CD4-positive, alpha-beta memory T cell (primary cell): ENCODE measurements around the gene FAM83B. TPM values are rescaled to one million over a fixed set of nuclear protein-coding genes. Genes with fewer than 3 reads are reported as not detected.

ENCODE experiments used
- CTCF ChIA-PET: fragments of 350-600 bp; sonication (Branson Sonifier 250); formaldehyde crosslinking; loops from one replicate; lab custom pipeline; 2021; ENCODE audit warnings: inconsistent platforms; ENCODE audit not compliant: partially characterized antibody; lab: Charles Lee
- POLR2A ChIA-PET: fragments of 350-600 bp; sonication (Branson Sonifier 250); formaldehyde crosslinking; loops from one replicate; lab custom pipeline; 2021; ENCODE audit not compliant: partially characterized antibody; lab: Charles Lee
- DNase-seq, 5 donors: peaks; one replicate each; pipeline versions ENCODE4 v3.0.0 to v3.0.0-alpha.2; 2020 to 2022; ENCODE audit warnings: mixed read lengths in 1 of 5
- H3K27ac ChIP-seq: one replicate; pipeline ENCODE4 v1.7.0; 2013; ENCODE audit warnings: low read depth, low read length
- H3K27me3 ChIP-seq: 2 replicates; pipeline ENCODE4 v1.7.0; 2013; ENCODE audit warnings: mild to moderate bottlenecking, low read length, moderate library complexity; ENCODE audit not compliant: insufficient read depth
- H3K36me3 ChIP-seq: 2 replicates; pipeline ENCODE4 v1.7.0; 2013; ENCODE audit warnings: mild to moderate bottlenecking, low read length, moderate library complexity; ENCODE audit not compliant: insufficient read depth
- H3K4me1 ChIP-seq: 2 replicates; pipeline ENCODE4 v1.7.0; 2013; ENCODE audit warnings: mild to moderate bottlenecking, low read length, moderate library complexity; ENCODE audit not compliant: insufficient read depth
- H3K4me3 ChIP-seq, 2 donors: one replicate each; pipeline ENCODE4 v1.7.0; 2013; ENCODE audit warnings: low read length in 2 of 2, mild to moderate bottlenecking in 1 of 2
- H3K9me3 ChIP-seq, 2 donors: one replicate each; pipeline ENCODE4 v1.7.0; 2013; ENCODE audit warnings: low read length in 2 of 2, control low read depth in 1 of 2; ENCODE audit not compliant: control insufficient read depth in 1 of 2
- H3K27ac Mint-ChIP-seq, 7 donors: one replicate each; pipeline ENCODE4 v1.8.0; 2020 to 2021; ENCODE audit warnings: mixed read lengths in 7 of 7, mild to moderate bottlenecking in 6 of 7, inconsistent platforms in 3 of 7, moderate library complexity in 3 of 7
- H3K27me3 Mint-ChIP-seq, 2 donors: one replicate each; pipeline ENCODE4 v1.8.0; 2020 to 2021; ENCODE audit warnings: mixed read lengths in 2 of 2
- H3K36me3 Mint-ChIP-seq, 2 donors: one replicate each; pipeline ENCODE4 v1.8.0; 2020 to 2021; ENCODE audit warnings: mixed read lengths in 2 of 2, inconsistent platforms in 1 of 2, mild to moderate bottlenecking in 1 of 2
- H3K4me1 Mint-ChIP-seq, 4 donors: one replicate each; pipeline ENCODE4 v1.8.0; 2020 to 2021; ENCODE audit warnings: mixed read lengths in 4 of 4, mild to moderate bottlenecking in 1 of 4
- H3K4me3 Mint-ChIP-seq, 8 donors: one replicate each; pipeline ENCODE4 v1.8.0; 2020 to 2021; ENCODE audit warnings: mixed read lengths in 8 of 8, mild to moderate bottlenecking in 7 of 8, moderate library complexity in 6 of 8, inconsistent platforms in 3 of 8
- H3K9me3 Mint-ChIP-seq, 8 donors: one replicate each; pipeline ENCODE4 v1.8.0; 2020 to 2021; ENCODE audit warnings: mixed read lengths in 8 of 8, mild to moderate bottlenecking in 5 of 8, inconsistent platforms in 3 of 8, moderate library complexity in 1 of 8
- intact Hi-C: fragments of 100-400 bp; cut with micrococcal nuclease; formaldehyde crosslinking; loops from one replicate; pipeline ENCODE4 v1.15.1; 2023
- polyA plus RNA-seq, 2 donors: library from polyadenylated mRNA; unstranded; fragments of 300-500 nt; fragmentation: Illumina TruSeq; gene quantifications; one replicate each; pipeline ENCODE4 v1.2.3, GENCODE V29; 2021
- total RNA-seq, 2 experiments: library from RNA; stranded (reverse); gene quantifications; one replicate each; pipeline ENCODE4 v1.2.3, GENCODE V29; 2021

FAM83B gene
- total and polyA plus RNA-seq, 4 experiments from 2014 or later: not detected

DNA sequence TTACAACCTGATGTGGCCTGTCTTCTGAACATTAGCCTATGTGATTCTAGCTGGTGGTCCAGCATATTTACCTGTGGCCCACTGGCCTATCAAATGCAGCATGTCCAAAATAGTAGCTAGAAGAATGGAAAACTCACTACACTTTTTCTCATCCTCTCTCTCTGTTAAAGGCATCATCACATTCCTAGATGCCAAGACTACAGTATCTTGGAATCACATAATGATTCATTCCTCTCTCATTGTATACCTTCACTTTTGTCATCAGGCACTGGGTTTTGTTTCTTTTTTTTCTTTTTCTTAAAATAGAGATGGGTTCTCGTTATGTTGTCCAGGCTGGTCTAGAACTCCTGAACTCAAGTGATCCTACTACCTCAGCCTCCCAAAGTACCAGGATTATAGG, 45.0 kb downstream of the FAM83B start:
- CTCF ChIA-PET: no interaction called here

DNA sequence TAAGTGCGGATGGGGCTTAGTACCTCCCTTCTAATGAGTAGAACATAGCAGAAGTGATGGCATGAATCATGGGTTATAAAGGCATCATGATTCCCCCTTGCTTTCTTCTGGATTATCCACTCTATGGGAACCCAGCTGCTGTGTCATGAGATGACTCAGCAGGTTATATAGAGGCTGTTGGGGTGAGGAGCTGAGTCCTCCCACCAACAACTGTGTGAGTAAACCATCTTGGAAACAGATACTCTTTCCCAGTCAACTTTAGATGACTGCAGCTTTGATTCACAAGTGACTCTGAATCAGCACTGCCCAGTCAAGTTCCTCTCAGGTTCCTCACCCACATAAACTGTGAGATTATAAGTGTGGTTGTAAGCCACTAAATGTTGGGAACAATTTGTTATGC, 46.3 kb downstream of the FAM83B start:
- intact Hi-C loops: no loop called here
- POLR2A ChIA-PET: no interaction called here
- CTCF ChIA-PET: no interaction called here
- Mint-ChIP-seq H3K4me3 (no peak overlapping the region), H3K9me3 (peaks cover 0 to 11% (median 6%) of the 10 kb centered on the region in 8 donors), H3K4me1 (no peaks in the 10 kb centered on the region), H3K27me3 (no peaks in the 10 kb centered on the region), H3K27ac (no peak overlapping the region), H3K36me3 (no peaks in the 10 kb centered on the region)
- Histone ChIP-seq H3K9me3 (no peaks in the 10 kb centered on the region), H3K4me3 (no peak overlapping the region), H3K27me3 (no peaks in the 10 kb centered on the region), H3K36me3 (no peaks in the 10 kb centered on the region), H3K27ac (no peak overlapping the region), H3K4me1 (no peaks in the 10 kb centered on the region)
- no peak for DNase-seq

More for the DNA sequence above, 45.0 kb downstream of the FAM83B start:
- POLR2A ChIA-PET: no interaction called here
- intact Hi-C loops: no loop called here
- Histone ChIP-seq H3K36me3 (no peaks in the 10 kb centered on the region), H3K27me3 (no peaks in the 10 kb centered on the region), H3K4me3 (no peak overlapping the region), H3K27ac (no peak overlapping the region), H3K4me1 (no peaks in the 10 kb centered on the region), H3K9me3 (no peaks in the 10 kb centered on the region)
- Mint-ChIP-seq H3K27ac (no peak overlapping the region), H3K36me3 (no peaks in the 10 kb centered on the region), H3K9me3 (peaks cover 0 to 11% (median 6%) of the 10 kb centered on the region in 8 donors), H3K4me3 (no peak overlapping the region), H3K4me1 (no peaks in the 10 kb centered on the region), H3K27me3 (no peaks in the 10 kb centered on the region)
- no peak for DNase-seq

GRCh38 chr6:54893818-54894217, 47.2 kb downstream of the FAM83B start:
- H3K4me3 Mint-ChIP-seq: no peak overlapping the region
- peaks cover 0 to 11% (median 6%) of the 10 kb centered on the region in 8 donors for H3K9me3 Mint-ChIP-seq
- POLR2A ChIA-PET: no interaction called here
- Histone ChIP-seq H3K36me3 (no peaks in the 10 kb centered on the region), H3K4me1 (no peaks in the 10 kb centered on the region), H3K4me3 (no peak overlapping the region), H3K27ac (no peak overlapping the region), H3K9me3 (no peaks in the 10 kb centered on the region), H3K27me3 (no peaks in the 10 kb centered on the region)
- CTCF ChIA-PET: no interaction called here
- H3K4me1 Mint-ChIP-seq: no peaks in the 10 kb centered on the region
- no peak for DNase-seq
- H3K27ac Mint-ChIP-seq: no peak overlapping the region
- intact Hi-C loops: no loop called here
- H3K36me3 Mint-ChIP-seq: no peaks in the 10 kb centered on the region
- no peaks in the 10 kb centered on the region for H3K27me3 Mint-ChIP-seq

GRCh38 chr6:54896302-54896701, 49.7 kb downstream of the FAM83B start:
- Histone ChIP-seq H3K4me3 (no peak overlapping the region), H3K4me1 (no peaks in the 10 kb centered on the region), H3K9me3 (no peaks in the 10 kb centered on the region), H3K27ac (no peak overlapping the region), H3K36me3 (no peaks in the 10 kb centered on the region), H3K27me3 (no peaks in the 10 kb centered on the region)
- Mint-ChIP-seq H3K36me3 (no peaks in the 10 kb centered on the region), H3K27me3 (no peaks in the 10 kb centered on the region), H3K4me3 (no peak overlapping the region), H3K9me3 (peaks cover 0 to 10% (median 2%) of the 10 kb centered on the region in 8 donors), H3K27ac (no peak overlapping the region), H3K4me1 (no peaks in the 10 kb centered on the region)
- intact Hi-C loops: no loop called here
- ChIA-PET POLR2A (no interaction called here), CTCF (no interaction called here)
- DNase-seq: no peak

DNA sequence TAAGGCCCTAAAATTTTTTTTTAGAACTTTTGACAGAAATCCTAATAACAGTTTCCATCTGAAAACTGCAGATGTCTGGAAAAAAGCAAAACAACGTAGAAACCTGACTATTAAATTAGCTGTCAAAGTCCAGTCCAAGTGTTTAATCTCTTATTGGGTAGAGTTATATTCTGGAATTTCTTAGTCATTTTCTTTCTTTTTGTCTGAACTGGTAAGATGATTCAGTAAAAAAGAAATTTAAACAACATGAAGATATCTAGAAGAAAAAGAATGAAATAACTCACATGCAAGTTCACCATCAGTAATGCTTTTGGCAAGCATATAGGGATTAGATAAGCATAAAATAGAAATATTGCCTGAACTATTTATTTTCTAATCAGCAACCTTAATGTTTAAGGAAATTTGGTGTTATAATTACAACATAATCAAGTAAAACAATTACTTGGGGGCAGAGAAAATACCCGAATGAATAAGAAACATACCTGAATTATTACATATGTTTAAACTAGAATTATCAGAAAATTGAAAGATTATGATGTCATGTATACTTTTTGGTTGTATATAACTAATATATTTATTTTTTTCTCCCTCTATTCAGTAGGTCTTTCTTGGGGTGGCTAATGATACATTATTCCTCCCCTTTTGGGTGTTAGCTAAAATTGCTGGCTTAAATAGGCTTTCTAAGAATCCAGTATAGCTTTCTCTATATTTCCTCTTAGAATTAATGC, 51.1 kb downstream of the FAM83B start:
- Mint-ChIP-seq H3K4me3 (no peak overlapping the region), H3K27me3 (no peaks in the 10 kb centered on the region), H3K9me3 (peaks cover 0 to 11% (median under 1%) of the 10 kb centered on the region in 8 donors), H3K4me1 (no peaks in the 10 kb centered on the region), H3K27ac (no peak overlapping the region), H3K36me3 (no peaks in the 10 kb centered on the region)
- no peaks in the 10 kb centered on the region for H3K9me3 ChIP-seq
- H3K27me3 ChIP-seq: no peaks in the 10 kb centered on the region
- no peak overlapping the region for H3K4me3 ChIP-seq
- H3K27ac ChIP-seq: no peak overlapping the region
- no peaks in the 10 kb centered on the region for H3K36me3 ChIP-seq
- intact Hi-C loops: no loop called here
- CTCF ChIA-PET: no interaction called here
- no peaks in the 10 kb centered on the region for H3K4me1 ChIP-seq
- POLR2A ChIA-PET: no interaction called here
- DNase-seq: no peak

GRCh38 chr6:54898767-54899166, 52.2 kb downstream of the FAM83B start:
- H3K27me3 Mint-ChIP-seq: no peaks in the 10 kb centered on the region
- no peak overlapping the region for H3K27ac Mint-ChIP-seq
- H3K36me3 Mint-ChIP-seq: no peaks in the 10 kb centered on the region
- H3K27ac ChIP-seq: no peak overlapping the region
- POLR2A ChIA-PET: no interaction called here
- no peak overlapping the region for H3K4me3 Mint-ChIP-seq
- no peak overlapping the region for H3K4me3 ChIP-seq
- intact Hi-C loops: no loop called here
- no peaks in the 10 kb centered on the region for H3K4me1 ChIP-seq
- H3K36me3 ChIP-seq: no peaks in the 10 kb centered on the region
- no peaks in the 10 kb centered on the region for H3K27me3 ChIP-seq
- H3K9me3 Mint-ChIP-seq: peaks cover 0 to 11% (median under 1%) of the 10 kb centered on the region in 8 donors
- no peak for DNase-seq
- CTCF ChIA-PET: no interaction called here
- no peaks in the 10 kb centered on the region for H3K4me1 Mint-ChIP-seq
- no peaks in the 10 kb centered on the region for H3K9me3 ChIP-seq

GRCh38 chr6:54899442-54899841, 52.9 kb downstream of the FAM83B start:
- peak in 1 of 5 donors; percentile 33 for DNase-seq
- Histone ChIP-seq H3K4me3 (no peak overlapping the region), H3K27me3 (no peaks in the 10 kb centered on the region), H3K9me3 (no peaks in the 10 kb centered on the region), H3K4me1 (no peaks in the 10 kb centered on the region), H3K36me3 (no peaks in the 10 kb centered on the region), H3K27ac (no peak overlapping the region)
- peaks cover 0 to 11% (median under 1%) of the 10 kb centered on the region in 8 donors for H3K9me3 Mint-ChIP-seq
- intact Hi-C loops: no loop called here
- no peaks in the 10 kb centered on the region for H3K36me3 Mint-ChIP-seq
- CTCF ChIA-PET: no interaction called here
- H3K27ac Mint-ChIP-seq: no peak overlapping the region
- H3K4me1 Mint-ChIP-seq: no peaks in the 10 kb centered on the region
- POLR2A ChIA-PET: no interaction called here
- no peak overlapping the region for H3K4me3 Mint-ChIP-seq
- H3K27me3 Mint-ChIP-seq: no peaks in the 10 kb centered on the region
